ENCODE data around the gene KCNMA1. TPM values are rescaled to one million over a fixed set of nuclear protein-coding genes. Genes with fewer than 3 reads are reported as not detected.

KCNMA1 gene
- total RNA-seq, 2 donors from 2014 or later, result 23.2 to 44.5 TPM

DNA sequence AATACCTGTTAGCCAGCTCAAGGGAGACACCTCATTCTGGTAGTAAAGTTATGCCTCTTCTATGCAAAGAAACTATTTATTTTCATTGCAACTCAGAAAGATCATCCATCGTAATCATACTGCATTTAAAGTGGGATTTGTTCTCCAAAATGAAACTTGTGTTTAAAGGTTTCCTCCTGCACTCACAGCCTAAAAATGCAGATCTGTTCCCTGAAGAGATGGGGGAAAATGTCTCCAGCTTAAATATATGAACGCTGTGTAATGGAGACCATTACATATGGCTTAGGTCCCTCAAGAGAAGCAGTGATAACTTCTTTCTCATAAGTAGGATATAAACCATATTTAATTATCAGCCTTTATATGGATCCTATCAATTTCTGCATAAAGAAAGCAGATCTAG lies 665.1 kb downstream of the KCNMA1 start:
- DNase-seq, result no peak
- Histone ChIP-seq H3K36me3 (no peaks in the 10 kb centered on the region), H3K9ac (ENCODE audit: low read depth in 2 of 2, low read length in 2 of 2) (no peak overlapping the region), H3K27me3 (no peaks in the 10 kb centered on the region), H3K4me3 (no peak overlapping the region), H3K27ac (no peak overlapping the region), H3K9me3 (no peaks in the 10 kb centered on the region), H3K4me1 (no peaks in the 10 kb centered on the region)
- intact Hi-C loops (cut with DNase I), result no loop called here
- no peak for TF ChIP-seq CTCF (IDR thresholded peaks at IDR 0.05)

GRCh38 chr10:76971547-76972170 lies 665.9 kb downstream of the KCNMA1 start:
- Histone ChIP-seq H3K9ac (ENCODE audit: low read depth in 2 of 2, low read length in 2 of 2) (no peak overlapping the region), H3K27ac (no peak overlapping the region), H3K27me3 (no peaks in the 10 kb centered on the region), H3K9me3 (no peaks in the 10 kb centered on the region), H3K4me3 (no peak overlapping the region), H3K4me1 (no peaks in the 10 kb centered on the region), H3K36me3 (no peaks in the 10 kb centered on the region)
- no peak for TF ChIP-seq CTCF (IDR thresholded peaks at IDR 0.05)
- intact Hi-C loops (cut with DNase I), result no loop called here
- DNase-seq, result no peak

DNA sequence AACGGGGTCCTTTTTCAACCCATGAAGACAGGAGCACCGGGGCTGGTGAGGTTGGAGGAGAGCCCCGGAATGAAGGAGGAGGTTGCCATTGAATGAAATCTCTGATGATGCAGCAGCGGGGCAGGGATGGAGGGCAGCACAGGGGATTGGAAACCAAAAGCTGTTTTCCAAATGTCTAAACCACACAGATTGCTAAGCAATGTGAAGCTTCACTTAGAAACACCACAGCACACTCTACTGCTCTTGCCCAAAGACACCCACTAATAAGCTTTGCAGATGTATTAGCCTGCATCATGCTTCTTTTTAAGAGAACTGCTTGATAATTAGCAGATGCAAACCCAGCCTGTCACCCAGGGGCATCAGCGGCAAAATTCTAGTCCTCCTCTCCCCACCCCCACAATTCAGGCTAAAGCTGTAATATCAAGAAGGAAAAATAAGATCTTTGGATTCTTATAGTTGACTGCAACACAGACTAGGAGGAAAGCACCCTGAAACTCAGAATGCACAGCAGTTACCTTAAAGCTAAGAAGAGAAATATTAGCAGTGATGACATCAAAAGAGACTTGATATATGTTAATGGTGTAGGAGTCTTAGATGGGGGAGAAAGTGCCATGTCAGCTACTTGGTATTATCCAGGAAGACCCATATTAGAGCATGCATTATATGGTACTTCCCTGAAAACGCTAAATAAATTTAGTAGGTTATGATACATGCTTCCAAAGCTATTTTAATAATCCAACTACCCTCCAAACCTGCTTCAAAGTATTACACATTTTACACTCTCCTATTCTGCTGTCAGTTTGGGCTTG lies 666.7 kb downstream of the KCNMA1 start:
- no peak overlapping the region for H3K4me3 ChIP-seq
- intact Hi-C loops (cut with DNase I), result no loop called here
- no peak overlapping the region for H3K9ac ChIP-seq (ENCODE audit: low read depth in 2 of 2, low read length in 2 of 2)
- H3K4me1 ChIP-seq, result no peaks in the 10 kb centered on the region
- no peaks in the 10 kb centered on the region for H3K9me3 ChIP-seq
- no peaks in the 10 kb centered on the region for H3K27me3 ChIP-seq
- no peak for DNase-seq
- TF ChIP-seq CTCF (IDR thresholded peaks at IDR 0.05), result no peak
- no peaks in the 10 kb centered on the region for H3K36me3 ChIP-seq
- H3K27ac ChIP-seq, result no peak overlapping the region

DNA sequence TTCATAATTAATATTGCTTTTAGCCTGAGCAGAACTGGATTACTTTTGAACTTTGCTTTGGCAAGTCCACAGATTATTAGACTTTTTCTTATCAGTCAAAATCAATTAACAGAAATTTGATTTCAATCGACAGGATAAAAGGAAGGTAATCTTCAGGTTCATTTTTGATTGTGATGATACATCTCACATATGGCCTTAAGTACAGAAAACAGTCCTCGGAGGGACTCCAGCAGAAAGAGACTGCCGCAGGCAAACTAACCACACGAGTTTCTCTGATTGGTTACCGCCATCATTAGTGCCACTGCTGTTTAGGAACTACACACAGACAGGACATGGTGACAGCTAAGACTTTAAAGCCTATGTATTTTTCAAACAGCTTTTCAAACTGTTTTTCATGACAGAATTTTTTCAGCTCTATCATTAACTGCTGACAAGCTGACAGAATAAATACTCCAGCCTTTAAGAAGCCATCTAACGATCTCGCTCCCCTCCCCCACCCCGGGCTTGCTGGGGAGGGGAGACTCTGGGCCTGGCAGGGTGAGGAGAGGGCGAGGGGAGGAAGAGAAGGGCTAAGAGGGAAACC lies 668.2 kb downstream of the KCNMA1 start:
- Histone ChIP-seq H3K36me3 (no peaks in the 10 kb centered on the region), H3K4me1 (no peaks in the 10 kb centered on the region), H3K4me3 (no peak overlapping the region), H3K9me3 (no peaks in the 10 kb centered on the region), H3K9ac (ENCODE audit: low read depth in 2 of 2, low read length in 2 of 2) (no peak overlapping the region), H3K27ac (no peak overlapping the region), H3K27me3 (no peaks in the 10 kb centered on the region)
- DNase-seq, result no peak
- intact Hi-C loops (cut with DNase I), result no loop called here
- TF ChIP-seq CTCF (IDR thresholded peaks at IDR 0.05), result no peak

- Histone ChIP-seq H3K27me3 (no peaks in the 10 kb centered on the region), H3K9ac (ENCODE audit: low read depth in 2 of 2, low read length in 2 of 2) (no peak overlapping the region), H3K27ac (no peak overlapping the region), H3K4me3 (no peak overlapping the region), H3K9me3 (no peaks in the 10 kb centered on the region), H3K4me1 (no peaks in the 10 kb centered on the region), H3K36me3 (no peaks in the 10 kb centered on the region)
- intact Hi-C loops (cut with DNase I), result no loop called here
- no peak for TF ChIP-seq CTCF (IDR thresholded peaks at IDR 0.05)
- no peak for DNase-seq
These were observed 669.1 kb downstream of the KCNMA1 start for GRCh38 chr10:76968483-76968882.
